WTC11 (cell line): Measurements from ENCODE around the gene MAPKAP1. TPM values are rescaled to one million over a fixed set of nuclear protein-coding genes. Genes with fewer than 3 reads are reported as not detected.

Source experiments
- ATAC-seq: fragments of 200-7000 bp; cut with Tn5 transposase; 2 replicates; pipeline ENCODE4 v1.10.0; 2021; ENCODE audit warnings: mild to moderate bottlenecking, moderate library complexity
- CTCF ChIA-PET: fragments of 300-600 bp; sonication (Branson Sonifier 250); formaldehyde crosslinking; loops from one replicate; lab custom pipeline; 2021; ENCODE audit warnings: antibody characterized with exemption; lab: Charles Lee
- POLR2A ChIA-PET: fragments of 350-600 bp; sonication (Branson Sonifier 250); formaldehyde crosslinking; loops from one replicate; lab custom pipeline; 2021; ENCODE audit warnings: antibody characterized with exemption; lab: Charles Lee
- DNase-seq: peaks from one replicate; pipeline ENCODE4 v3.0.0; 2021; ENCODE audit warnings: low spot score
- H3K27ac Mint-ChIP-seq: 2 replicates; pipeline ENCODE4 v1.8.0; 2021; ENCODE audit warnings: mixed read lengths
- H3K27me3 Mint-ChIP-seq: 2 replicates; pipeline ENCODE4 v1.8.0; 2021; ENCODE audit warnings: low read depth, mild to moderate bottlenecking, moderate library complexity, mixed read lengths
- H3K36me3 Mint-ChIP-seq: 2 replicates; pipeline ENCODE4 v1.8.0; 2021; ENCODE audit warnings: mixed read lengths
- H3K4me1 Mint-ChIP-seq: 2 replicates; pipeline ENCODE4 v1.8.0; 2022; ENCODE audit warnings: mixed read lengths
- H3K4me3 Mint-ChIP-seq: 2 replicates; pipeline ENCODE4 v1.8.0; 2021; ENCODE audit warnings: mild to moderate bottlenecking, moderate library complexity, mixed read lengths
- H3K9me3 Mint-ChIP-seq: 2 replicates; pipeline ENCODE4 v1.8.0; 2021; ENCODE audit warnings: mixed read lengths
- ATF3 ChIP-seq: sonication (generic); formaldehyde crosslinking; conservative IDR thresholded peaks from 2 replicates; pipeline ENCODE4 v1.8.1; 2022; ENCODE audit warnings: mild to moderate bottlenecking, missing genetic modification reagents
- CDX4 ChIP-seq: fragments of 250-450 bp; sonication (Bioruptor Pico); IDR thresholded peaks from 2 replicates; pipeline ENCODE4 v1.9.0; 2021; ENCODE audit warnings: moderate library complexity, mild to moderate bottlenecking, inconsistent platforms, borderline replicate concordance
- ETV6 ChIP-seq: sonication (generic); formaldehyde crosslinking; IDR thresholded peaks from 2 replicates; pipeline ENCODE4 v1.8.1; 2022; ENCODE audit warnings: mild to moderate bottlenecking, missing genetic modification reagents
- FOXJ3 ChIP-seq: sonication (generic); formaldehyde crosslinking; IDR thresholded peaks from 2 replicates; pipeline ENCODE4 v1.9.0; 2021; ENCODE audit warnings: missing genetic modification reagents, mild to moderate bottlenecking, borderline replicate concordance
- FOXP4 ChIP-seq: sonication (generic); formaldehyde crosslinking; IDR thresholded peaks from 2 replicates; pipeline ENCODE4 v1.8.0; 2022; ENCODE audit warnings: mild to moderate bottlenecking, missing genetic modification reagents
- NFE2L1 ChIP-seq: sonication (generic); formaldehyde crosslinking; IDR thresholded peaks from 2 replicates; pipeline ENCODE4 v1.8.1; 2023; ENCODE audit warnings: missing genetic modification reagents
- NR1H2 ChIP-seq: sonication (generic); formaldehyde crosslinking; IDR thresholded peaks from 2 replicates; pipeline ENCODE4 v1.9.0; 2021; ENCODE audit warnings: mild to moderate bottlenecking, moderate library complexity, missing genetic modification reagents
- OVOL2 ChIP-seq: fragments of 250-450 bp; sonication (Bioruptor Pico); IDR thresholded peaks from 2 replicates; pipeline ENCODE4 v1.9.0; 2021; ENCODE audit warnings: mild to moderate bottlenecking, borderline replicate concordance
- PREB ChIP-seq: sonication (generic); formaldehyde crosslinking; IDR thresholded peaks from 2 replicates; pipeline ENCODE4 v1.8.1; 2022; ENCODE audit warnings: mild to moderate bottlenecking, missing genetic modification reagents, moderate library complexity, borderline replicate concordance
- RELA ChIP-seq: sonication (generic); formaldehyde crosslinking; IDR thresholded peaks from 2 replicates; pipeline ENCODE4 v1.8.1; 2022; ENCODE audit warnings: missing genetic modification reagents, mild to moderate bottlenecking, borderline replicate concordance
- SMAD3 ChIP-seq: sonication (generic); formaldehyde crosslinking; IDR thresholded peaks from 2 replicates; pipeline ENCODE4 v1.8.0; 2022; ENCODE audit warnings: missing genetic modification reagents, mild to moderate bottlenecking, borderline replicate concordance
- SP1 ChIP-seq: sonication (generic); formaldehyde crosslinking; conservative IDR thresholded peaks from 2 replicates; pipeline ENCODE4 v1.8.1; 2022; ENCODE audit warnings: missing genetic modification reagents
- STAT6 ChIP-seq: sonication (generic); formaldehyde crosslinking; conservative IDR thresholded peaks from 2 replicates; pipeline ENCODE4 v1.8.1; 2023; ENCODE audit warnings: mild to moderate bottlenecking, low read depth, missing genetic modification reagents, moderate library complexity
- USF1 ChIP-seq: sonication (generic); formaldehyde crosslinking; IDR thresholded peaks from 2 replicates; pipeline ENCODE4 v1.8.0; 2022; ENCODE audit warnings: mild to moderate bottlenecking, missing genetic modification reagents
- USF2 ChIP-seq: sonication (generic); formaldehyde crosslinking; IDR thresholded peaks from 2 replicates; pipeline ENCODE4 v1.8.1; 2023; ENCODE audit warnings: mild to moderate bottlenecking, missing genetic modification reagents, moderate library complexity
- ZNF219 ChIP-seq: sonication (generic); formaldehyde crosslinking; IDR thresholded peaks from 2 replicates; pipeline ENCODE4 v1.8.0; 2023; ENCODE audit warnings: missing genetic modification reagents, mild to moderate bottlenecking, borderline replicate concordance
- ZNF416 ChIP-seq: fragments of 250-450 bp; sonication (Bioruptor Pico); IDR thresholded peaks from 2 replicates; pipeline ENCODE4 v1.9.0; 2021; ENCODE audit warnings: mild to moderate bottlenecking, inconsistent platforms
- ZNF425 ChIP-seq: fragments of 250-450 bp; sonication (Bioruptor Pico); conservative IDR thresholded peaks from 2 replicates; pipeline ENCODE4 v1.9.0; 2021; ENCODE audit warnings: mild to moderate bottlenecking
- ZSCAN18 ChIP-seq: fragments of 250-450 bp; sonication (Bioruptor Pico); IDR thresholded peaks from 2 replicates; pipeline ENCODE4 v2.1.2; 2022; ENCODE audit warnings: mild to moderate bottlenecking, moderate library complexity
- total RNA-seq: library from RNA; stranded (reverse); gene quantifications from 3 replicates; pipeline ENCODE4 v1.2.3, GENCODE V29; 2021

MAPKAP1 gene
- total RNA-seq, 1 experiment from 2014 or later: 111 TPM

- Mint-ChIP-seq H3K27me3 (no peaks in the 10 kb centered on the region), H3K36me3 (no peaks in the 10 kb centered on the region), H3K4me3 (no peak overlapping the region), H3K9me3 (no peaks in the 10 kb centered on the region), H3K4me1 (peaks cover 5% of the 10 kb centered on the region), H3K27ac (no peak overlapping the region)
- ChIA-PET CTCF (interaction anchor here (1.8 kb wide), 1 partner anchor 27 kb away, joined by 9 read pairs; no protein-coding TSS in a partner anchor), POLR2A (no interaction called here)
- TF ChIP-seq STAT6 (CRISPR knock-in tag): no peak
- no peak for TF ChIP-seq FOXJ3 (CRISPR knock-in tag)
- TF ChIP-seq SP1 (CRISPR knock-in tag): no peak
- TF ChIP-seq USF2 (CRISPR knock-in tag): no peak
- TF ChIP-seq ATF3 (CRISPR knock-in tag): no peak
- no peak for TF ChIP-seq ZSCAN18 (CRISPR knock-in tag)
- no peak for TF ChIP-seq NR1H2 (CRISPR knock-in tag)
- DNase-seq (no peak), ATAC-seq (no peak)
Observed at GRCh38 chr9:125434986-125435775, 271.8 kb downstream of the MAPKAP1 start.

- no peak for TF ChIP-seq OVOL2 (CRISPR knock-in tag)
- no peak for TF ChIP-seq NR1H2 (CRISPR knock-in tag)
- no peak for TF ChIP-seq CDX4 (CRISPR knock-in tag)
- no peak for TF ChIP-seq USF1 (CRISPR knock-in tag)
- TF ChIP-seq ZNF425: no peak
- no peak for TF ChIP-seq ZNF416 (CRISPR knock-in tag)
- no peak for TF ChIP-seq ZNF219 (CRISPR knock-in tag)
- TF ChIP-seq SMAD3: no peak
- TF ChIP-seq FOXP4 (CRISPR knock-in tag): no peak
- TF ChIP-seq NFE2L1: no peak
- no peak for TF ChIP-seq ETV6
- no peak for TF ChIP-seq PREB (CRISPR knock-in tag)
- no peak for TF ChIP-seq RELA (CRISPR knock-in tag)
- DNase-seq: peak; percentile 8
- CTCF ChIA-PET: no interaction called here
- H3K27me3 Mint-ChIP-seq: no peaks in the 10 kb centered on the region
- POLR2A ChIA-PET: no interaction called here
- H3K9me3 Mint-ChIP-seq: no peaks in the 10 kb centered on the region
- H3K4me1 Mint-ChIP-seq: peaks cover 5% of the 10 kb centered on the region
- H3K27ac Mint-ChIP-seq: no peak overlapping the region
- H3K36me3 Mint-ChIP-seq: no peaks in the 10 kb centered on the region
- no peak overlapping the region for H3K4me3 Mint-ChIP-seq
- no peak for ATAC-seq
Observed at GRCh38 chr9:125433461-125434011, 273.5 kb downstream of the MAPKAP1 start.
